Astrocyte of the cerebellum (primary cell): ENCODE data around the gene GRK7.

Source experiments
- DNase-seq: peaks from one replicate; pipeline ENCODE4 v3.0.0-alpha.2; 2011; ENCODE audit warnings: low read depth
- H3K4me3 ChIP-seq: 2 replicates; pipeline ENCODE4 v1.5.1; 2011; ENCODE audit warnings: mild to moderate bottlenecking, low read depth, low read length, moderate library complexity
- in situ Hi-C: cut with HindIII; loops from 2 replicates; pipeline ENCODE4 v1.10.0; 2017; ENCODE audit warnings: low sequenced_read_pairs
- TF ChIP-seq, protein P1 (sequence below): IDR thresholded peaks from 2 replicates; pipeline ENCODE4 v1.5.1; 2012; ENCODE audit warnings: low read length, low read depth, moderate library complexity, mild to moderate bottlenecking; ENCODE audit errors: missing control alignments

Gene GRK7

GRCh38 chr3:141764986-141765385 is 1.8 kb downstream of the GRK7 start:
- DNase-seq: no peak
- TF ChIP-seq, protein P1, sequence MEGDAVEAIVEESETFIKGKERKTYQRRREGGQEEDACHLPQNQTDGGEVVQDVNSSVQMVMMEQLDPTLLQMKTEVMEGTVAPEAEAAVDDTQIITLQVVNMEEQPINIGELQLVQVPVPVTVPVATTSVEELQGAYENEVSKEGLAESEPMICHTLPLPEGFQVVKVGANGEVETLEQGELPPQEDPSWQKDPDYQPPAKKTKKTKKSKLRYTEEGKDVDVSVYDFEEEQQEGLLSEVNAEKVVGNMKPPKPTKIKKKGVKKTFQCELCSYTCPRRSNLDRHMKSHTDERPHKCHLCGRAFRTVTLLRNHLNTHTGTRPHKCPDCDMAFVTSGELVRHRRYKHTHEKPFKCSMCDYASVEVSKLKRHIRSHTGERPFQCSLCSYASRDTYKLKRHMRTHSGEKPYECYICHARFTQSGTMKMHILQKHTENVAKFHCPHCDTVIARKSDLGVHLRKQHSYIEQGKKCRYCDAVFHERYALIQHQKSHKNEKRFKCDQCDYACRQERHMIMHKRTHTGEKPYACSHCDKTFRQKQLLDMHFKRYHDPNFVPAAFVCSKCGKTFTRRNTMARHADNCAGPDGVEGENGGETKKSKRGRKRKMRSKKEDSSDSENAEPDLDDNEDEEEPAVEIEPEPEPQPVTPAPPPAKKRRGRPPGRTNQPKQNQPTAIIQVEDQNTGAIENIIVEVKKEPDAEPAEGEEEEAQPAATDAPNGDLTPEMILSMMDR: no peak
- no peak overlapping the region for H3K4me3 ChIP-seq
- in situ Hi-C loops: loop anchor here (5.0 kb wide), 1 partner anchor 97 kb away; no protein-coding TSS in a partner anchor

DNA sequence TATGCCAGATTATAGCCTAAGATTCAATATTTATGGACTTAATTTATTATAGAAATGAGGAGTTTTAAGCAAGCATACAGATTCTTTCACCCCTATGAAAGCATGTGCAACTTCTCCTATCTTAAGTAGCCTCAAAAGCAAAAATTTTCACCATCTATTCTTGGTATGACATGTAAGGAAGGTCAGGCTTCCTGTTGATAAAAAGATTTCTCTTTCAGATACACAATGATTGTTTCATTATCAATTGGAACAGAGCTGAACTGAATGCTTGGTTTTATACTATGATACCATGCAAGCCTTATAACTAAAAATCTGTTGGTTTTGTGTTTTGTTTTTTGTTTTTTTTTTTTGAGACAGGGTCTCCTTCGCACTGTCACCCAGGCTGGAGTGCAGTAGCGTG is 3.9 kb downstream of the GRK7 start:
- in situ Hi-C loops: loop anchor here (5.0 kb wide), 1 partner anchor 95 kb away; no protein-coding TSS in a partner anchor
- TF ChIP-seq, protein P1: no peak
- DNase-seq: no peak
- no peak overlapping the region for H3K4me3 ChIP-seq

DNA sequence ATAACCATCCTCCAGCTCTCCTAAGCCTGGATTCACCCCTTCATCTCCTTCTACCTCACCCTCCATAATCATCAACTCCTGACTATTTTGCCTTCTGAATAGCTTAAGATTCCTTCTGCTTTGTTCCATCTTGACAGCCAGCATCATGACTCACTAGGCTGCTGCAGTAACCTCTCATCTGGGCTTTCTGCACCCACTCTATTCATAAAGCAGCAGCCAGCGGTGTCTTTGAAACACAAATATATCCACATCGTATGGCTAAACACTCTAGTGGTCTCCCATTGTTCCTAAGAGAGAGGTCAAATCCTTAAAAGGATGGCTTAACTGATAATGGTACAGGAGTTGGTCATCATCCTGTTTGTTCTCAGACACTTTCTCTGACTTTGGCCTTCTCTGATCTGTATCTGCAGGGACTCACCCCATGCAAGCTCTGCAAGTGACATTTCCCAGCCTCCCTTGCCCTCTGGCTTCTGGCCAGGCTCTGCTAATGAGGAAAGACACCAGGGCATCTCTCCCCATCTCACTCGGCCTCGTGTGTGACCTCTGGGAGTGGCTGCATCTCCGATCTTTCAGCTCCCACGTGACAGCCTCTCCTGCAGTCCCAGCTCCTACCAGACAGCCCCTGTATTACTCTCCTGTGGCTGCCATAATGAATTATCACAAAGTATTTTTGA is 6.2 kb downstream of the GRK7 start:
- TF ChIP-seq, protein P1: no peak
- no peak overlapping the region for H3K4me3 ChIP-seq
- DNase-seq: no peak
- in situ Hi-C loops: loop anchor here (5.0 kb wide), 1 partner anchor 93 kb away; no protein-coding TSS in a partner anchor

DNA sequence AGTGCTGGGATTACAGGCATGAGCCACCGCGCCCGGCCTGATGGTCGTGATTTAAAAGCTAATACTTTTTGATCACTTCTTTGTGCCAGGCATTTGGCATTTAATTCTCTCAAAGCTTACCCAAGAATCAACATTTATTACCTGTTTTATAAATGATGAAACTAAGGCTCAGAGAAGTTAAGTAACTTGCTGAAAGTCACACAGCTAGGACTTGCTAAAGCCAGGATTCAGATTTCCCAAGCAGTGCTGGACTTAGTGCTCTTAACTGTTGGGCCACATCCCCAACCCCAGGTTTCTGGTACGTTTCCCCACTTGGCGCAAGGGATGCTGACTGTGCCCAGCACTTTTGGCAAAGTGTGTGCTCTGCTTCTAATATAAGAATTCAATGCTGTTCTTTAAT is 10.5 kb downstream of the GRK7 start:
- DNase-seq: no peak
- H3K4me3 ChIP-seq: no peak overlapping the region
- in situ Hi-C loops: no loop called here
- TF ChIP-seq, protein P1: no peak

- DNase-seq: no peak
- in situ Hi-C loops: loop anchor here (5.0 kb wide), 1 partner anchor 51 kb away; no protein-coding TSS in a partner anchor
- TF ChIP-seq, protein P1: no peak
- no peak overlapping the region for H3K4me3 ChIP-seq
Observed at GRCh38 chr3:141776376-141776775, 13.2 kb downstream of the GRK7 start.

- no peak for DNase-seq
- H3K4me3 ChIP-seq: no peak overlapping the region
- in situ Hi-C loops: loop anchor here (5.0 kb wide), 1 partner anchor 50 kb away; no protein-coding TSS in a partner anchor
Observed at GRCh38 chr3:141776885-141777284, 13.7 kb downstream of the GRK7 start.

More at GRCh38 chr3:141776885-141777284, 13.7 kb downstream of the GRK7 start:
- TF ChIP-seq, protein P1: no peak
